CD8-positive, alpha-beta memory T cell (primary cell): ENCODE data around the gene HMOX1. TPM values are rescaled to one million over a fixed set of nuclear protein-coding genes. Genes with fewer than 3 reads are reported as not detected.

Source experiments
- CTCF ChIA-PET: fragments of 350-600 bp; sonication (Branson Sonifier 250); formaldehyde crosslinking; loops from one replicate; lab custom pipeline; 2021; ENCODE audit warnings: antibody characterized with exemption; lab: Charles Lee
- POLR2A ChIA-PET: fragments of 350-600 bp; sonication (Branson Sonifier 250); formaldehyde crosslinking; loops from one replicate; lab custom pipeline; 2021; ENCODE audit warnings: antibody characterized with exemption; lab: Charles Lee
- DNase-seq, 5 donors: peaks; one replicate each; pipeline versions ENCODE4 v3.0.0 to v3.0.0-alpha.2; 2020 to 2022; ENCODE audit warnings: mixed read lengths in 1 of 5
- H3K27ac ChIP-seq: one replicate; pipeline ENCODE4 v1.7.0; 2013; ENCODE audit warnings: low read depth, mild to moderate bottlenecking, low read length, moderate library complexity
- H3K27me3 ChIP-seq: 2 replicates; pipeline ENCODE4 v1.7.0; 2013; ENCODE audit warnings: low read length, mild to moderate bottlenecking; ENCODE audit not compliant: insufficient read depth, poor library complexity, severe bottlenecking
- H3K36me3 ChIP-seq: 2 replicates; pipeline ENCODE4 v1.7.0; 2013; ENCODE audit warnings: mild to moderate bottlenecking, low read length, moderate library complexity; ENCODE audit not compliant: insufficient read depth
- H3K4me1 ChIP-seq: 2 replicates; pipeline ENCODE4 v1.7.0; 2013; ENCODE audit warnings: mild to moderate bottlenecking, low read length, moderate library complexity; ENCODE audit not compliant: insufficient read depth
- H3K4me3 ChIP-seq: 2 replicates; pipeline ENCODE4 v1.7.0; 2013; ENCODE audit warnings: mild to moderate bottlenecking, low read length
- H3K9me3 ChIP-seq: 2 replicates; pipeline ENCODE4 v1.7.0; 2013; ENCODE audit warnings: mild to moderate bottlenecking, low read length
- H3K27ac Mint-ChIP-seq, 8 donors: one replicate each; pipeline ENCODE4 v1.8.0; 2020 to 2021; ENCODE audit warnings: mixed read lengths in 8 of 8, mild to moderate bottlenecking in 6 of 8, inconsistent platforms in 3 of 8, moderate library complexity in 3 of 8
- H3K27me3 Mint-ChIP-seq, 2 donors: one replicate each; pipeline ENCODE4 v1.8.0; 2020 to 2021; ENCODE audit warnings: mixed read lengths in 2 of 2, mild to moderate bottlenecking in 1 of 2, moderate library complexity in 1 of 2
- H3K36me3 Mint-ChIP-seq, 3 donors: one replicate each; pipeline ENCODE4 v1.8.0; 2020 to 2021; ENCODE audit warnings: mixed read lengths in 3 of 3, inconsistent platforms in 1 of 3, mild to moderate bottlenecking in 1 of 3
- H3K4me1 Mint-ChIP-seq, 3 donors: one replicate each; pipeline ENCODE4 v1.8.0; 2020 to 2021; ENCODE audit warnings: mixed read lengths in 3 of 3, inconsistent platforms in 1 of 3, mild to moderate bottlenecking in 1 of 3
- H3K4me3 Mint-ChIP-seq, 7 donors: one replicate each; pipeline ENCODE4 v1.8.0; 2020 to 2021; ENCODE audit warnings: mixed read lengths in 7 of 7, mild to moderate bottlenecking in 6 of 7, moderate library complexity in 4 of 7, inconsistent platforms in 2 of 7
- H3K9me3 Mint-ChIP-seq, 5 donors: one replicate each; pipeline ENCODE4 v1.8.0; 2020 to 2022; ENCODE audit warnings: mixed read lengths in 5 of 5, mild to moderate bottlenecking in 3 of 5, moderate library complexity in 2 of 5, inconsistent platforms in 1 of 5
- polyA plus RNA-seq: library from polyadenylated mRNA; unstranded; fragments of 300-500 nt; fragmentation: Illumina TruSeq; gene quantifications from one replicate; pipeline ENCODE4 v1.2.3, GENCODE V29; 2021
- total RNA-seq, 2 experiments: library from RNA; stranded (reverse); gene quantifications; one replicate each; pipeline ENCODE4 v1.2.3, GENCODE V29; 2021

Gene HMOX1
- total and polyA plus RNA-seq, 3 experiments from 2014 or later: 0.25 to 5.6 (median 5.1) TPM

GRCh38 chr22:35397095-35397904, 16.4 kb downstream of the HMOX1 start:
- no peaks in the 10 kb centered on the region for H3K9me3 ChIP-seq
- DNase-seq: no peak
- ChIA-PET CTCF (interaction anchor here (0.7 kb wide), 1 partner anchor 58 kb away, joined by 3 read pairs; no protein-coding TSS in a partner anchor), POLR2A (interaction anchor here (0.6 kb wide), 1 partner anchor 33 kb away, joined by 3 read pairs; no protein-coding TSS in a partner anchor)
- H3K4me1 ChIP-seq: peaks cover 9% of the 10 kb centered on the region
- H3K4me3 ChIP-seq: no peak overlapping the region
- Mint-ChIP-seq H3K27me3 (peaks cover 0 to 7% of the 10 kb centered on the region in 2 donors), H3K4me1 (peaks cover 27 to 41% (median 30%) of the 10 kb centered on the region in 3 donors), H3K9me3 (no peaks in the 10 kb centered on the region), H3K4me3 (peak overlapping the region in 3 of 7 donors; percentile 16 to 72 (median 60)), H3K36me3 (peaks cover 0 to 18% (median 4%) of the 10 kb centered on the region in 3 donors), H3K27ac (peak overlapping the region in 3 of 8 donors; percentile 23 to 34 (median 32))
- H3K27ac ChIP-seq: no peak overlapping the region
- no peaks in the 10 kb centered on the region for H3K27me3 ChIP-seq
- no peaks in the 10 kb centered on the region for H3K36me3 ChIP-seq

DNA sequence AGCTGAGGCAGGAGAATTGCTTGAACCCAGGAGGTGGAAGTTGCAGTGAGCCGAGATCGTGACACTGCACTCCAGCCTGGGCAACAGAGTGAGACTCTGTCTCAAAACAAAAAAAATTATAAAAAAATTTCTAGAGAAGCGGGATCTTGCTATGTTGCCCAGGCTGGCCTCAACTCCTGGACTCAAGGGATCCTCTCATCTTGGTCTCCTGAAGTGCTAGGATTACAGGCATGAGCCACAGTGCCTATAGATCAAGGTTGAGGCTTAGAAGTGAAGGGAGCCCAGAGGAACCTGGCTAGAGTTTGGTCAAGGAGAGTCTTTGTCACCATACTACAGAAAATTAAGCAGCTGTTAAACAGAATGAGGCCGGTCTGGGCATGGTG, 17.7 kb downstream of the HMOX1 start:
- Mint-ChIP-seq H3K36me3 (peaks cover 0 to 28% (median 6%) of the 10 kb centered on the region in 3 donors), H3K9me3 (no peaks in the 10 kb centered on the region), H3K4me1 (peaks cover 26 to 42% (median 27%) of the 10 kb centered on the region in 3 donors), H3K27ac (peak overlapping the region; percentile 34 to 96 (median 78)), H3K4me3 (peak overlapping the region; percentile 67 to 99 (median 98)), H3K27me3 (peaks cover 0 to 7% of the 10 kb centered on the region in 2 donors)
- H3K27me3 ChIP-seq: no peaks in the 10 kb centered on the region
- DNase-seq: no peak
- H3K36me3 ChIP-seq: no peaks in the 10 kb centered on the region
- ChIA-PET POLR2A (interaction anchor here (0.5 kb wide), 1 partner anchor 68 kb away, joined by 3 read pairs; no protein-coding TSS in a partner anchor), CTCF (no interaction called here)
- no peaks in the 10 kb centered on the region for H3K9me3 ChIP-seq
- H3K4me3 ChIP-seq: peak overlapping the region; percentile 75
- H3K27ac ChIP-seq: no peak overlapping the region
- peaks cover 9% of the 10 kb centered on the region for H3K4me1 ChIP-seq

GRCh38 chr22:35399114-35399677, 18.3 kb downstream of the HMOX1 start:
- peaks cover 0 to 34% (median 9%) of the 10 kb centered on the region in 3 donors for H3K36me3 Mint-ChIP-seq
- H3K4me3 ChIP-seq: peak overlapping the region; percentile 75

DNA sequence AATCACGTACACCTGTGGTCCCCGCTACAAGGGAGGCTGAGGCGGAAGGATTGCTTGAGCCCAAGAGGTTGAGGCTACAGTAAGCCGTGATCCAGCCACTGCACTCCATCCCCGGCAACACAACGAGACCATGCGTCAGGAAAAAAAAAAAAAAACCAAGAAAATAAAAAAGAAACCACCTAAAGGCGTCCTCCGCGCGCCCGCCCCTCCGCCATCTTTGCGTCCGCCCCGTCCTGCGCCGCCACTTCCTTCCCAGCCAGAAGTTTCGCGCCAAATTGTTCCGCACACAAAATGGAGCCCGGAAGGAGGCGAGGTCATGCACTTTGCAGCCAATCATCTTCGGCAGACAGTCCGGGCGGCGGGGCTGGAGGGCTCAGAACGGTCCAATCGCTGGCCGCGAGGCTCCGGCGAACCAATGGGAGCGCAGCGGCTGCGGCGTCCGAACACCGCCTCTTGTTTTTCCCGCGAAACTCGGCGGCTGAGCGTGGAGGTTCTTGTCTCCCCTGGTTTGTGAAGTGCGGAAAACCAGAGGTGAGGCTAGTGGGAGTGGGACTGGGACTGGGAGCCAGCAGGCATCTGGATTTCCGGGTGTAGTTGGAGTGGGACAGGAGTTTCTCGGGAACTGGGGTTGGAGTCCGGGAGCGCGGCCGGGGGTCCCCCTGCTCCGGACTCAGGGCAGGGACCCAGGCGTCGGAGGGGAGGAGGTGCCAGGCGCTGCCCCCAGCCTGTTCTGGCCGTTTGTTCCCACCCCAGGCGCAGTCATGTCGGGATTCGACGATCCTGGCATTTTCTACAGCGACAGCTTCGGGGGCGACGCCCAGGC, 19.0 kb downstream of the HMOX1 start, which contains the start of gene MCM5:
TSS of gene MCM5 (plus strand) at position 463 of the 823 bp plus-strand sequence. CDS start at position 762, 299 bp downstream.
- H3K27me3 Mint-ChIP-seq: peaks cover 0 to 7% of the 10 kb centered on the region in 2 donors
- H3K27ac ChIP-seq: peak within 1 kb of the TSS; percentile 74
- H3K9me3 Mint-ChIP-seq: no peaks in the 10 kb centered on the region
- H3K27me3 ChIP-seq: no peaks in the 10 kb centered on the region
- H3K4me1 Mint-ChIP-seq: peaks cover 21 to 33% (median 22%) of the 10 kb centered on the region in 3 donors
- H3K4me3 Mint-ChIP-seq: peak within 1 kb of the TSS; percentile 97 to 100 (median 99)
- peaks cover 0 to 40% (median 15%) of the 10 kb centered on the region in 3 donors for H3K36me3 Mint-ChIP-seq
- peak within 1 kb of the TSS; percentile 75 for H3K4me3 ChIP-seq
- H3K9me3 ChIP-seq: no peaks in the 10 kb centered on the region
- peak within 1 kb of the TSS; percentile 87 to 99 (median 96) for H3K27ac Mint-ChIP-seq
- peak; percentile 97 to 98 (median 97) for DNase-seq
- POLR2A ChIA-PET: no interaction called here
- CTCF ChIA-PET: no interaction called here
- peaks cover 9% of the 10 kb centered on the region for H3K4me1 ChIP-seq
- H3K36me3 ChIP-seq: peaks cover 5% of the 10 kb centered on the region

More at GRCh38 chr22:35399114-35399677, 18.3 kb downstream of the HMOX1 start:
- Mint-ChIP-seq H3K27me3 (peaks cover 0 to 7% of the 10 kb centered on the region in 2 donors), H3K9me3 (no peaks in the 10 kb centered on the region), H3K27ac (peak overlapping the region; percentile 87 to 99 (median 96)), H3K4me3 (peak overlapping the region; percentile 97 to 100 (median 99)), H3K4me1 (peaks cover 21 to 36% (median 22%) of the 10 kb centered on the region in 3 donors)
- Histone ChIP-seq H3K36me3 (peaks cover 2% of the 10 kb centered on the region), H3K9me3 (no peaks in the 10 kb centered on the region), H3K27me3 (no peaks in the 10 kb centered on the region), H3K4me1 (peaks cover 9% of the 10 kb centered on the region), H3K27ac (peak overlapping the region; percentile 74)
- no peak for DNase-seq
- CTCF ChIA-PET: no interaction called here
- POLR2A ChIA-PET: interaction anchor here (0.5 kb wide), 1 partner anchor 68 kb away, joined by 3 read pairs; no protein-coding TSS in a partner anchor

- H3K27ac Mint-ChIP-seq: peak overlapping the region in 4 of 8 donors; percentile 32 to 99 (median 60)
- CTCF ChIA-PET: no interaction called here
- Histone ChIP-seq H3K4me3 (peak overlapping the region; percentile 75), H3K9me3 (no peaks in the 10 kb centered on the region), H3K4me1 (peaks cover 9% of the 10 kb centered on the region), H3K36me3 (peaks cover 5% of the 10 kb centered on the region), H3K27me3 (no peaks in the 10 kb centered on the region), H3K27ac (peak overlapping the region; percentile 61)
- peak in 1 of 5 donors; percentile 4 for DNase-seq
- no peaks in the 10 kb centered on the region for H3K9me3 Mint-ChIP-seq
- H3K4me3 Mint-ChIP-seq: peak overlapping the region; percentile 97 to 100 (median 99)
- H3K27me3 Mint-ChIP-seq: peaks cover 0 to 7% of the 10 kb centered on the region in 2 donors
- POLR2A ChIA-PET: no interaction called here
- peaks cover 0 to 45% (median 15%) of the 10 kb centered on the region in 3 donors for H3K36me3 Mint-ChIP-seq
- peaks cover 21 to 33% (median 22%) of the 10 kb centered on the region in 3 donors for H3K4me1 Mint-ChIP-seq
Observed at GRCh38 chr22:35400501-35400790, 19.6 kb downstream of the HMOX1 start.

DNA sequence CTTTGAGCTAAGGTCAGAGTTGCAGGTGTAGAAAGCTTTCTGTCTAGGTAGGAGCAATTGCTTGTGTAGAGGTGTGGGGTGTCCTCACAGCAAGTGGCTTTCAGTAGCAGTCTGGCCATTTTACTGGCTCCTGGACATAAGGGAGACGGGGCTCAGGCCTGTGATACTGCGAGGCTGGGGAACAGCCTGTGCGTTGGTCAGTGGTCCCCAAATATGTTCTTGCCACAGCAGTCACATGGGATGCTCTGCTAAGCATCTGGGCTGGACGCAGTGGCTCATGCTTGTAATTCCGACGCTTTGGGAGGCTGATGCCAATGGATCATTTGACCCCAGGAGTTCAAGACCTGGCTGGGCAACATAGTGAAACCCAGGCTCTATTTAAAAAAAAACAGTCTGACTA, 21.0 kb downstream of the HMOX1 start:
- H3K9me3 ChIP-seq: no peaks in the 10 kb centered on the region
- H3K4me1 Mint-ChIP-seq: peaks cover 22 to 33% (median 23%) of the 10 kb centered on the region in 3 donors
- H3K27ac Mint-ChIP-seq: no peak overlapping the region
- H3K27ac ChIP-seq: no peak overlapping the region
- DNase-seq: no peak
- no peak overlapping the region for H3K4me3 ChIP-seq
- peaks cover 9% of the 10 kb centered on the region for H3K4me1 ChIP-seq
- ChIA-PET POLR2A (no interaction called here), CTCF (no interaction called here)
- peak overlapping the region in 6 of 7 donors; percentile 28 to 98 (median 86) for H3K4me3 Mint-ChIP-seq
- H3K36me3 Mint-ChIP-seq: peaks cover 4 to 58% (median 18%) of the 10 kb centered on the region in 3 donors
- peaks cover 0 to 7% of the 10 kb centered on the region in 2 donors for H3K27me3 Mint-ChIP-seq
- H3K36me3 ChIP-seq: peaks cover 12% of the 10 kb centered on the region
- H3K9me3 Mint-ChIP-seq: no peaks in the 10 kb centered on the region
- H3K27me3 ChIP-seq: no peaks in the 10 kb centered on the region

DNA sequence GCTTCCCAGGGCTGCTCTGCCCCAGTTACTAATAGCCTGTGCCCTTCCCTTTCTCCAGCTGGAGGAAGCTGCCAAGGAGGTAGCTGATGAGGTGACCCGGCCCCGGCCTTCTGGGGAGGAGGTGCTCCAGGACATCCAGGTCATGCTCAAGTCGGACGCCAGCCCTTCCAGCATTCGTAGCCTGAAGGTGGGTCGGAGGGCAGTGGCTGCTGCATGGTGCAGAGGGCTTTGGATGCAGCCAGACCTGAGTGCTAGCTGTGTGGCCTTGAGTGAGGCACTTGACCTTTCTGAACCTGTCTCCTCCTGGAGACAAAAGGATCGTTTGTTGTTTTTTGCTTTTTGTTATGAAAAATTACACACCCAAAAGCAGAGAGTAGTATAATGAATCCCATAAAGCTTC, 22.5 kb downstream of the HMOX1 start:
- H3K4me3 Mint-ChIP-seq: peak overlapping the region in 1 of 7 donors; percentile 45

More for the DNA sequence above, 22.5 kb downstream of the HMOX1 start:
- Histone ChIP-seq H3K27ac (no peak overlapping the region), H3K9me3 (no peaks in the 10 kb centered on the region), H3K36me3 (peaks cover 27% of the 10 kb centered on the region), H3K4me3 (no peak overlapping the region), H3K27me3 (no peaks in the 10 kb centered on the region), H3K4me1 (peaks cover 9% of the 10 kb centered on the region)
- peaks cover 9 to 73% (median 20%) of the 10 kb centered on the region in 3 donors for H3K36me3 Mint-ChIP-seq
- peaks cover 0 to 7% of the 10 kb centered on the region in 2 donors for H3K27me3 Mint-ChIP-seq
- no peaks in the 10 kb centered on the region for H3K9me3 Mint-ChIP-seq
- H3K27ac Mint-ChIP-seq: no peak overlapping the region
- peaks cover 23 to 33% (median 27%) of the 10 kb centered on the region in 3 donors for H3K4me1 Mint-ChIP-seq
- DNase-seq: no peak
- ChIA-PET CTCF (interaction anchor here (1.0 kb wide), 1 partner anchor 23 kb away, joined by 3 read pairs; no protein-coding TSS in a partner anchor), POLR2A (no interaction called here)
